ENCODE results near the gene BABAM2.

DNA sequence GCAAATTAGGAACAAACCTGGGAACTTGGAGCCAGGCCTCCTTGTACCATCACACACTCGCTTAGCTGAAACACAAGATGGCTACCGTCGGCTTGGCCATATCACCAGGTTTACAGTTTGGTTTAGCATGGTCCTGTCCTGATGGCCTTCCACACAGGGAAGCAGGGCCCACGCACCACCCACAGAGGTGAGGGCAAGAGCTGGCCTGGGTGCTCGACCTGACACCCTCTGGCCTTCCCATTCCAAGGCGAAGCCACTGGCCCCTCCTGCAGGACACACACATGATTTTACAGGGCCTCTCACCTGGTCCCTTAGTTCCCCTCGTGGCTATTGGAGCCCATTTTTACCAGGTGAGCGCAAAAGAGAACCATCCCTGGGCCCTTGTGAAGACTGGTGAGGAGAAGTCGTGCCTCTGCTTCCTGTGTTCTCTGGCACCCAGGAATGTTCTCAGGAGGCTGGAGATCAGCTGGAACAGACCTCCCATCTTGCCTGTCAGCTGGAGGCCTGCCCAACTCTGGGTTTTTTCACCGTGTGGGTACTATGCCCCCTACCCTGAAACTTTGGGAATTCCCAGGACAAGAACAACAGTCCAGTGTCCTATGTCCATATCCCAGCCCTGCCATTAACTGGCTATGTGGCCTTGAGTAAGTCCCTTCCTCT lies 449.1 kb downstream of the BABAM2 start:
- TF ChIP-seq, protein P1, sequence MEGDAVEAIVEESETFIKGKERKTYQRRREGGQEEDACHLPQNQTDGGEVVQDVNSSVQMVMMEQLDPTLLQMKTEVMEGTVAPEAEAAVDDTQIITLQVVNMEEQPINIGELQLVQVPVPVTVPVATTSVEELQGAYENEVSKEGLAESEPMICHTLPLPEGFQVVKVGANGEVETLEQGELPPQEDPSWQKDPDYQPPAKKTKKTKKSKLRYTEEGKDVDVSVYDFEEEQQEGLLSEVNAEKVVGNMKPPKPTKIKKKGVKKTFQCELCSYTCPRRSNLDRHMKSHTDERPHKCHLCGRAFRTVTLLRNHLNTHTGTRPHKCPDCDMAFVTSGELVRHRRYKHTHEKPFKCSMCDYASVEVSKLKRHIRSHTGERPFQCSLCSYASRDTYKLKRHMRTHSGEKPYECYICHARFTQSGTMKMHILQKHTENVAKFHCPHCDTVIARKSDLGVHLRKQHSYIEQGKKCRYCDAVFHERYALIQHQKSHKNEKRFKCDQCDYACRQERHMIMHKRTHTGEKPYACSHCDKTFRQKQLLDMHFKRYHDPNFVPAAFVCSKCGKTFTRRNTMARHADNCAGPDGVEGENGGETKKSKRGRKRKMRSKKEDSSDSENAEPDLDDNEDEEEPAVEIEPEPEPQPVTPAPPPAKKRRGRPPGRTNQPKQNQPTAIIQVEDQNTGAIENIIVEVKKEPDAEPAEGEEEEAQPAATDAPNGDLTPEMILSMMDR (conservative IDR thresholded peaks at IDR 0.05 in 1 of 2, IDR thresholded peaks at IDR 0.05 in 1 of 2; ENCODE audit: extremely low read depth in 1 of 2, insufficient read depth in 1 of 2, low read depth in 1 of 2, low read length in 2 of 2): no peak
- no peak for TF ChIP-seq EZH2 (IDR thresholded peaks at IDR 0.05; ENCODE audit: borderline replicate concordance, low read length)

All from mammary epithelial cell (primary cell).